HG03571 (cell line): Measurements from ENCODE around the gene KRTAP10-5.
"Not testable (repeated sequence)": the region's sequence is repeated elsewhere in the genome, so short reads cannot be mapped to it uniquely, and the experiment has no call there.

Experiments
- ATAC-seq: cut with Tn5 transposase; IDR thresholded peaks from one replicate; pipeline ENCODE4 v1.9.1; 2021; ENCODE audit not compliant: unreplicated experiment

Gene KRTAP10-5, protein sequence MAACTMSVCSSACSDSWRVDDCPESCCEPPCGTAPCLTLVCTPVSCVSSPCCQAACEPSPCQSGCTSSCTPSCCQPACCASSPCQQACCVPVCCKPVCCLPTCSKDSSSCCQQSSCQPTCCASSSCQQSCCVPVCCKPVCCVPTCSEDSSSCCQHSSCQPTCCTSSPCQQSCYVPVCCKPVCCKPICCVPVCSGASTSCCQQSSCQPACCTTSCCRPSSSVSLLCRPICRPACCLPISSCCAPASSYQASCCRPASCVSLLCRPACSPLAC

DNA sequence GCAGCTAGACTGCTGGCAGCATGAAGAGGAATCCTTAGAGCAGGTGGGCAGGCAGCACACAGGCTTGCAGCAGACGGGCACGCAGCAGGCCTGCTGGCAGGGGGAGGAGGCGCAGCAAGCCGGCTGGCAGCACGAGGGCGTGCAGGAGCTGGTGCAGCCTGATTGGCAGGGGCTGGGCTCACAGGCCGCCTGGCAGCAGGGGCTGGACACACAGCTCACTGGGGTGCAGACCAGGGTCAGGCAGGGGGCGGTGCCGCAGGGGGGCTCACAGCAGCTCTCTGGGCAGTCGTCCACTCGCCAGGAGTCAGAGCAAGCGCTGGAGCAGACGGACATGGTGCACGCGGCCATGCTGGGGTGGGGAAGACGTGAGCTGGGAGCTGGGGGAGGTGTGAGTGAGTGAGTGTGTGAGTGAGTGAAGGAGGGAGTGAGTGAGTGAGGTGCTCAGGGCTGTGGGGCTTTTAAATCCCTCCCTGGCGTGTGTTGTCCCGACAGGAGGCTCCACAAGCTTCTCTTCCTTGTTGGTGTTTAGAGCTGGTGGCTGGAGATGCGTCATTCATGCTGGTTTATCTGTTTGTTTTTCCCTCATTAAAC lies at the start of gene KRTAP10-5:
KRTAP10-5 (minus strand) TSS at position 374 of the 591 bp plus-strand sequence; CDS start at position 348, 26 bp downstream.
- not testable (repeated sequence) for ATAC-seq

DNA sequence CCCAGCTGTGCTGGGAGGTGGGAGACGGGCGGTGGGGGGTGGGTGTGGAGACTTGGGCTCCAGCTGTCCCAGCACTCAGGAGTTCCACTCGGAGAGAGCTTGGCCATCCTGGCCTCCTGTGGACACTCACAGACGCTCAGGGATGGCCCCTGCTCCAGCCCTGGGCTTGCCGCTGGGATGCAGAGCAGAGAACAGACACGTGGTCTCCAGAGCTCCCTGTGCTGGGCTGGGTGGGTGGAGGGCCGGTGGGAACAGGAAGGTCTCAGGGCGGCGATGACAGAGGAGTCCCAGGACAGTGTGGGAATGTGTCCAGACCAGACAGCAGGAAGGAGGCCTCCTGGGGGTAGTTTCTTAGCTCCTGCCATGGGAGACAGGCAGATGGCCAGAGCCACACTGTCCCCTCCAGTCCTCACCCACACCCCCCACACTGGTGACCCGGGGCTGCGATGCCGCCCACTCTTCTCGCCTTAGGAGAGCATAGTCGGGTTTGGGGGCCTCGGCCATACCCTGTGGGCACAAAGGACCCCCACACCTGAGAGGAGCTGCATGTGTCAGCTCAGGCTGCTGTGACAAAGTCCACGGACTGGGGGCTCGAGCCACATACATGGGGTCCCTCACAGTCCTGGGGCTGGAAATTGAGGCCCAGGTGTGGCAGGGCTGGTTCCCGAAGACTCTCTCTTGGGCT lies 48.4 kb upstream of the KRTAP10-5 start:
- no peak for ATAC-seq

DNA sequence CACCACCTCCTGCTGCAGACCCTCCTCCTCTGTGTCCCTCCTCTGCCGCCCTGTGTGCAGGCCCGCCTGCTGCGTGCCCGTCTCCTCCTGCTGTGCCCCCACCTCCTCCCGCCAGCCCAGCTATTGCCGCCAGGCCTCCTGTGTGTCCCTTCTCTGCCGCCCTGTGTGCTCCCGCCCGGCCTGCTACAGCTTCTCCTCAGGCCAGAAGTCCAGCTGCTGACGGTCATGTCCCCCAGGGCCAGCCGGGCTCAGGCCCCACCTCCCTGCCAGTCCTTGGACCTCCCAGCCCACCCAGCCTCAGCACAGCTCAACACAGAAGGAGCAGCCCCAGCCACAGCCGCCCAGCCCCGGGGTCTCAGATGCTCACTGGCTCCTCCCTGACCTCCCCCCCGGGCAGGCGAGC lies 47.4 kb upstream of the KRTAP10-5 start:
- not testable (repeated sequence) for ATAC-seq

DNA sequence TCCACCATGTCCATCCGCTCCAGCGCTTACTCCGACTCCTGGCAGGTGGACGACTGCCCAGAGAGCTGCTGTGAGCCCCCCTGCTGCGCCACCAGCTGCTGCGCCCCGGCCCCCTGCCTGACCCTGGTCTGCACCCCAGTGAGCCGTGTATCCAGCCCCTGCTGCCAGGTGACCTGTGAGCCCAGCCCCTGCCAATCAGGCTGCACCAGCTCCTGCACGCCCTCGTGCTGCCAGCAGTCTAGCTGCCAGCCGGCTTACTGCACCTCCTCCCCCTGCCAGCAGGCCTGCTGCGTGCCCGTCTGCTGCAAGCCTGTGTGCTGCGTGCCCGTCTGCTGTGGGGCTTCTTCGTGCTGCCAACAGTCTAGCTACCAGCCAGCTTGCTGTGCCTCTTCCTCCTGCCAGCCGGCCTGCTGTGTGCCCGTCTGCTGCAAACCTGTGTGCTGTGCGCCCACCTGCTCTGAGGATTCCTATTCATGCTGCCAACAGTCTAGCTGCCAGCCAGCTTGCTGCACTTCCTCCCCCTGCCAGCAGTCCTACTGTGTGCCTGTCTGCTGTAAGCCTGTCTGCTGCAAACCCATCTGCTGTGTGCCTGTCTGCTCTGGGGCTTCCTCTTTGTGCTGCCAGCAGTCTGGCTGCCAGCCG lies 46.9 kb upstream of the KRTAP10-5 start:
- not testable (repeated sequence) for ATAC-seq

DNA sequence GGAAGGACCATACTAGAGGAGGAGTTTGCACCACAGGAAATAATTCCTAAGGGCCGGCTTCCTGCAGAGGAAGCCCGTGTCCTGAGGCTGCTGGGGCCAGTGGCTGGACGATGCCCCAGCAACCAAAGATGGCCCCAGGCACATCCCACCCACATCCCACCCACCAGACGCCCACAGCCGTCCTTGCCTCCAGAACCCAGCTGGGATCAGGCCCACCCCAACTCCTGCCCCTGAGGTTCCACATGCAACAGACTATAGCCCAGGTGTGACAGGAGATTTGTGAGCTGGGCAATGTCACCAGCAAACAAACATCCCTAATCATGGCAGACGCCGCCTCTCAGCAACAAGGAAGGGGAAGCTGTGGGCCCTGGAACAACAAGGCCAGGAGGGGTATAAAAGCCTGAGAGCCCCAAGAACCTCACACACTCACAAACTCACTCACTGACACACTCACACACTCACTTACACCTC lies 46.3 kb upstream of the KRTAP10-5 start, which contains the start of gene KRTAP10-9:
KRTAP10-9 (plus strand) TSS at position 421 of the 471 bp plus-strand sequence. CDS start 79 bp downstream, outside the sequence.
- no peak for ATAC-seq

DNA sequence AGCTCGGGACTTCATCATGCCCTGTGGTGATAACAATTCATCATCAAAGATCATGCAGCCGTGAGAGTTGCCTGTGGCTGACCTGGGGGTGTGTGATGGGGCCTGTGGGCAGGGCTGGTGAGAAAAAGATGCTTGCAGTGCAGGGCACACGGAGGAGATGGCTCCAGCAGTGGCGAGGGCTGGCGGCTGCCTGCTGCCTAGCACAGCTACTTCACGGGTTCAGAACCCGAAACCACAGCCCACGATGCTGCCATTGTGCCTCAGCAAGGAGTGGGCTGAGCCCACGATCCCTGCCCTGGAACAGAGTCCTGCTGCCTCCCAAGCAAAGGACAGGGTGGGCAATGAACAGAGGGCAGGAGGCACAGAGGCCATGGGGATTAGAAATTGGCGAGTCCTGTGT lies 45.9 kb upstream of the KRTAP10-5 start:
- ATAC-seq, result no peak

DNA sequence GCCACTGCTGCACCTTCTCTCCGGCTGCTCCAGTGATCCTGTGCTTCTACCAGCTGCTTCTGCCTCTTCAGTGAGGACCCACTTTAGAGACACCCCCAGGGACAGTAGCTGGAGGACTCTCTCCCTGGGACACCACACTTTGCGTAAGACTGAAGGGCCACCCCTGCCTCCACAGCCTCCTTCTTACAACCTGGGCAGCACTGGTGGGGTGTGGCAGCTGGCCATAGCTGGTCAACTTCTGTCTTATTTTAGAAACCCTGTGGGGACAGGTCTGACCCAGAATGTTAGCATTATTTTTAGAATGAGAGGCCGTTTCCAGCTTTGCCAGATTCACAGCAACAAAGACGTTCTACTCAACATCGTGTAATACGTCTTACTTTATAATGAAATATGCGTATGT lies 45.4 kb upstream of the KRTAP10-5 start:
- ATAC-seq, result no peak

DNA sequence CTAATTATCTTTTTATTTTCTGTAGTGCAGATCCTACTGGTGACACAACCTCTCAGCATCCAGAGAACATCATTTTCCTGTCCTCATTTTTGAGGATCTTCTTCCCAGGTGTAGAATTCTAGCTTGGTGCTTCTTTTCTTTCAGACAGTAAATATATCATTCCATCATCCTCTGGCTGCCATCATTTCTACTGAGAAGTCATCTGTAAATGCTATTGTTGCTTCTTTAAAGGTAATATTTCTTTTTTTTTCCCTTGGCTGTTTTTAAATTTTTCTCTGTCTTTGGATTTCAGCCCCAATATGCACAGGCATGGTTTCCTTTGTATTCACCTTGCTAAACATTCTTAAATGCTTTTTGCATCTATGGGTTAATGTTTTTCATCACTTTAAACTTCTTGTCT lies 43.2 kb upstream of the KRTAP10-5 start:
- ATAC-seq, result no peak

DNA sequence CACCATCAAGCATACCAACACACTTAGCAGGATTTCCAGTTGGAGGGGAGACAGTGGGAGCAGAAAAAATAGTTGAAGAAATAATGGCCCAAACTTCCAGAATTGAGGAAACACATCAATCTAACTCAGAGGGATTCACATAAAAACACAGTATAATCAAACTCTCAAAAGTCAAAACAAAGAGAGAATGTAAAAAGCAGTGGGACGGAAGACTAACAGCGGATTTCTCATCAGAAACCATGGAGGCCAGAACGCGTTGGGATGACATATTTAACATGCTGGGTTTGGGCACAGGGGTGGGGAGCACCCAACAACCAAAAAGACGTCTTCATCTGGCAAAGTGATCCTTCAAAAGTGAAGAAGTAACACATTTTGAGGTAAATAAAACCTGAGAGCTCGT lies 39.5 kb upstream of the KRTAP10-5 start:
- no peak for ATAC-seq

DNA sequence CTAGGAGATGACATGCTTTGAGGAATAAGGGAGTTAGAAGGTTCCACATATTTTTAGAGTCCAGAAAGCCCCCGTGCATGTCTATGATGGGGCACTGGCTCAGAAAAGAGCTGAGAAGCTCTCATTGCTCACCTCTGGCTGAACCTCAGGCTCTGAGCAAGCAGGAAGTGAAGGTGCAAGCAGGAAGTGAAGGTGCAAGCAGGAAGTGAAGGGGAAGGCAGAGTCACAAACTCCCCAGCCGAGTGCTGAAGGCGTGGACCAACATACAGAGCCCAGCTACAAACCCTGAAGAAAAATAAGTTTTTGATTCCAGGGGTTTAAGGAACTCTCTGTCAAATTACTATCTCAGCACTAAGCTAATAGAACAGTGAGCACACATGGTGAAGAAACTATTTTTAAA lies 38.5 kb upstream of the KRTAP10-5 start:
- ATAC-seq, result no peak

DNA sequence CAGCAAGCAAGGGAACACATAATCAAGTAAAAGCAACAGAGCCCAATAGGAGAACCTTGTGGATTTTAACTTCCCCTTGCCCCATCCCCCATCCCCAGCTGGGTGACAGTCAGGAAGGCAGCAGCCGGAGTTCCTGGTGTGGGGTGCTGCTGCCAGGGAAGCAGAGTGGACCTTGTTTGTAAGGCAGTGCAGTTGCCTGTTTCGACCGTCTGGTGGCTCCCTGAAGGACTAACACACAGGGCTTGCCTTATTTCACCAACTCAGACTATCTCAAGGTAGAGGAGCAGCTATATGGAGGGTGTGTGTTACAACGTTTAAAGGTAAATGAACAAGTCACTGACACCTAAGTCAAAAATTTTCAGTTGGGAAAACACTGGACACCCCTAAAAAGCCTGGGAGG lies 38.1 kb upstream of the KRTAP10-5 start:
- ATAC-seq, result no peak

DNA sequence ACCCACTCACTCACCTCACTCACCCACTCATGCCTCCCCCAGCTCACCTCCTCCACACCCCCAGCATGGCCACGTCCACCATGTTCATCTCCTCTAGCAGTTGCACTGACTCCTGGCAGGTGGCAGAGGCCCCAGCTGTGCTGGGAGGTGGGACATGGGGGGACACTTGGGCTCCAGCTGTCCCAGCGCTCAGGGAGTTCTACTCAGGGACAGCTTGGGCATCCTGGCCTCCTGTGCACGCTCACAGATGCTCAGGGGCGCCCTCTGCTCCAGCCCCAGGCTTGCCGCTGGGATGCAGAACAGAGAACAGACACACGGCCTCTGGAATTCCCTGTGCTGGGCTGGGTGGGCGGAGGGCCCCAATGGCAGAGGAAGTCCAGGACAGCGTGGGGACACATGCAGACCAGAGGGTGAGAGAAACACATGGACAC lies 36.7 kb upstream of the KRTAP10-5 start:
- ATAC-seq, result no peak

DNA sequence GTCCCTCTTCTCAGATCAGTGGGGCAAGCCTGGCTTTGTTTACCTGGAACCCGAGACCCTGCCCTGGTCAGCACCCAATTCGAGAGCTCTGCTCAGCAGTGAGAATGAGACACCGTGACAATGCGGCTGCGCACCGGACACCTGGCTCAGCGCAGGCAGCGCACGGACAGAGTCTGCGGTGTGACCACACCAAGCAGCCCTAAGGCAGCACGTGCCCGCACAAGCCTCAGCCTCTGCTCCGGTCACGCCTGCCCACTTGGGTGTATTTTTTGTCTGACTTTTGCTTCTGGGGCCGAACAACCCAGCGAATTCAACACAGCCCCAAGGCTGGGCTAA lies 36.2 kb upstream of the KRTAP10-5 start:
- no peak for ATAC-seq

DNA sequence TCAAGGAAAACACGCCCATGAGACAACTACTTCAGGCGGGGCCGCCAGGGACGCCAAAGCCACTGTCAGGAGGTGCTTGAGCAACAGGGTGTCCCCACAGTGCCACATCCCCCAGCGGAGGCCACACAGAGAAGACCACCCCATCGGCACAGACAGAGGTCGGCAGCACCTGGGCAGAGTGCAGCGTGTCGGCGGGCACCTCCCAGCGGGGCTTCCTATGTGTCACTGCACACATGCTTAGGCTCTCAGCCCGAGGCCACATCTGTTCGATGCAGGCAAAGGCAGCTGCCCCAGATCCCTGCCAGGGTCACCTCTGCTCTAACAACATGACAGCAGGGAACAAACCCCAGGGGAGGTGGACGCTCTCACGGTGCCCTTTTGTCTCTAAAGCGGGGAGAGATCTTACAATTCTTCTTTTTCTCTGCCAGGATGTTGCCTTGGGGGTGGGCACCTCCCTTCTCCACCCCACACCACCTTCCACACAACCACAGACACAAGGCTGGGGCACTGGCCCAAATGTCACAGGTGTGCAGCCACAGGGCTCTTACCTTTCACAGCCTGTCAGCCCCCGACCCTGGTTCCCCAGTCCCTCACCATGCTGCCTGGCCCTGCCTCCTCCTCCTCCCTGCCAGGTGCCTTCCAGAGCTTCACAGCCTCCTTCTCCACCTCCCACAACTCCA lies 35.6 kb upstream of the KRTAP10-5 start:
- ATAC-seq, result no peak

DNA sequence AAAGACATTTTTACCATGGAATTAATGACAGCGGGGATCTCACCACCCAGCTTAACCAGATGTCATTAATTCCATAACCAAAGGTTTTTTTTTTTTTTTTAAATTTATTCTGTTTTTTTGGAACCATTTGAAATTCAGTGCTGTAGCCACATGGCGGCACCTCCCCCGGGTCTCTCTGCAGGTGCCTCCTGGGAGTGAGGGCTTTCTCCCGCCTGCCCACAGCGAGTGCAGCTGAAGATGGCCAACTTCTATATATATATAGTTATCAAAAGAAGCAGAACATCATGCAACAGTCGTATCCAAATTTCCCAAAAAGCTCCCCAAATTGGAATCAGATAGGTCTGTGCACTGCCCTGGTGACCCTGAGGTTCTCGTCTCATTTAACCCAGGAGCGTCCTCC lies 35.1 kb upstream of the KRTAP10-5 start:
- ATAC-seq, result no peak

DNA sequence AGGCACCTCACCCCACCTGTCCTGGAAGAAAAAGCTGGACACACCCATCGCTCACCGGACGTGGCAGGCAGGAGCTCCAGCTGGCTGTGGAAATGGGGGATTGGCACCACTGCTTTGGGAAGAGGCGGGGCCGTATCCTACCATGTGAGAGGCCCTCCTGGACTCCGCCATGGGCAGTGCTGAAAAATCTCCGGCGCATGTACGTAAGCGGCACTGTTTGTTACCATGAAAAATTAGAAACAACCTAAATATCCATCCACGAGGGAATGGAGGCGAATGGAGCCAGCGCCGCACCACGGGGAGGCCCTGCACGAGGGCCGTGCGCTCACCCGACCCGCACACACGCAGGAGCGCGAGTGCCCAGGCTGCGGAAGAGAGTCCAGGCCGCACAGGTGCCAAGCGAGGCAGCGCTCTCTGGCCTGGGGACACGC lies 34.6 kb upstream of the KRTAP10-5 start:
- ATAC-seq, result no peak

DNA sequence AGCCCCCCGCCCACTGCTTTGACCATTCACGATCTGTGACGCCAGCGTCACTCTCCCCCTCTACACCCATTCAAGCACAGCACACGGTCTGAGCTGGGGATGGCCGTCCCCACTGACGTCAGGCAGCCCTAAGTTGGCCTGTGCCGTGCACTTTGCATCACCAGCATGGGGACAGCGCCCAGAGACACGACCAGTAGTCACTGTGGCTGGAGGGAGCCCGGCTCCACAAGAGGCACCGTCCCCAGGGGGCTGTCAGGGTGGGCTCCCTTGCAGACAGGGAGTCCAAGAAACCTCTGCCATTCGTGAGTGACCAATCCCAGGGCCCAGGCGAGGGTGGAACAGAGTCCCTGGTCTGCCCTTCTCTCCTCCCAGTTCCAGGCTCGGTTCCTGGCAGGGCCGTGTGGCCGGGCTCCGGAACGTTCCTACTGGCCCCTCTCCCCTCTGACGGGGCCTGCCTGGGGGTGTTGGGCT lies 33.8 kb upstream of the KRTAP10-5 start:
- no peak for ATAC-seq

DNA sequence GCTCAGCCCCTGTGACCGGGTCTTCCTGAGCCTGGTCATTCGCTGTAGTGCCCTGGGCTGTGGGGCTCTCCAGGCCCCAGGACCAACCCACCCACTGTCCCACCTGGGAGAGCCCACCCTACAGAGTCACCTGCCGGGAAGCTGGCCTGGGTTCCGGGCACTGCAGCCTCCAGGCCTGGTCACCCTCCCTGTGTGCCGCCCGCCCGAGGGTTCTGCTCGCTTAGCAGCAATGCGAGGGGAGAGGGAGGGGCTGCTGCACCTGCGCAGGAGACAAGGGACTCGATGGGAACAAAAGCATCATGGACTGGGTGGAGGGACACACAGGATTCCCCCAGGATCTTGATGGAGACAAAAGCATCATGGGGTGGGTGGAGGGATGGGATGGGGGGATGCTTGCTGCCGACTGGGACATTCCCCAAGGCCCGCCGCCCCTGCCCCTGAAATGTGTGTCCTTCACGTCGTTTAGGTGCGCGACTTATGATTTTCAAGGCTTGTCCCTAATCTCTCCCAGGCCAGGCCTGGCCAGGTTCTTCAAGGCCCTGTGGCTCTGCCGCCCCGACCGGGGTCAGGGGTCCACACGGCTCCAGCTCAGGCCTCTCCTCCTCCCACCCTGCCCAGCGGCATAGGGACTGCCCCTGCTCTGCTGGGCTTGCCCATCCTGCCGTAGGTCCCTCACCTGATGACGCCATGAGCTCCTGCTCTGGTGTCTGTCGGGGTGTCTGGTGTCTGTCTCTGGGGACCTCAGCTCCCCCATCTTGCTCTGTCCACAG lies 33.2 kb upstream of the KRTAP10-5 start:
- ATAC-seq, result no peak

DNA sequence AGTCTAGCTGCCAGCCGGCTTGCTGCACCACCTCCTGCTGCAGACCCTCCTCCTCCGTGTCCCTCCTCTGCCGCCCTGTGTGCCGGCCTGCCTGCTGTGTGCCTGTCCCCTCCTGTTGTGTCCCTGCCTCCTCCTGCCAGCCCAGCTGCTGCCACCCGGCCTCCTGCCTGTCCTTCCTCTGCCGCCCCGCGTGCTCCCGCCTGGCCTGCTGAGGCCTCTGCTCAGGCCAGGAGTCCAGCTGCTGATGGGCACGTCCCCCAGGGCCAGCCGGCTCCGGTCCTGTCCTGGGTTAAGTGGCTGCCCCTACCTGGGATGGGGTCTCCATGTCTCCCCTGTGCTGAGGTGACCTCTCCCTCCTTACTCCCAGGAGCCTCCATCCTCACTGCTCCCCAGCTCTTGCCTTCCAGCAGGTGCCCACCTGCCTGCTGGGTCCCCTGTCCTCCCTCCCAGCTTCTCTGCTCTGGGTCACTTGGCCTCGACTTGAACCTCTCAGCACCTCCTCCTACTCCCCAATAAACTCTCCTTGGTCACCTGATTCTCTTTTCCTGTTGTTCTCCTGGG lies 32.3 kb upstream of the KRTAP10-5 start:
- no peak for ATAC-seq

DNA sequence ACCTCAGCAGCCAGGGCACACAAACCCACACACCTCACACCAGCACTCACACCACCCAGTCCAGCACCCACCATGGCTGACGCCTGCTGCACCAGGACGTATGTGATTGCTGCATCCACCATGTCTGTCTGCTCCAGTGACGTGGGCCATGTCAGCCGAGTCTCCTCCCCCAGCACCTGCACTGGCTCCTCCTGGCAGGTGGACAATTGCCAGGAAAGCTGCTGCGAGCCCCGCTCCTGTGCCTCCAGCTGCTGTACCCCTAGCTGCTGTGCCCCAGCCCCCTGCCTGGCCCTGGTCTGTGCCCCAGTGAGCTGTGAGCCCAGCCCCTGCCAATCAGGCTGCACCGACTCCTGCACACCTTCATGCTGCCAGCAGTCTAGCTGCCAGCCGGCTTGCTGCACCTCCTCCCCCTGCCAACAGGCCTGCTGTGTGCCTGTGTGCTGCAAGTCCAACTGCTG lies 31.7 kb upstream of the KRTAP10-5 start, which contains the start of gene KRTAP10-8:
KRTAP10-8 (plus strand) TSS at position 51 of the 458 bp plus-strand sequence; CDS start at position 73, 22 bp downstream.
- no peak for ATAC-seq
